H1 (cell line): ENCODE data around the gene KCNK13. TPM values are rescaled to one million over a fixed set of nuclear protein-coding genes. Genes with fewer than 3 reads are reported as not detected.

Experiments
- CTCF ChIA-PET: fragments of 300-600 bp; sonication (Branson Sonifier 250); formaldehyde crosslinking; loops from one replicate; lab custom pipeline; 2021; ENCODE audit not compliant: partially characterized antibody; lab: Charles Lee
- POLR2A ChIA-PET: fragments of 300-600 bp; sonication (Branson Sonifier 250); formaldehyde crosslinking; loops from one replicate; lab custom pipeline; 2021; ENCODE audit warnings: inconsistent platforms; ENCODE audit not compliant: partially characterized antibody; lab: Charles Lee
- DNase-seq, 2 experiments: peaks; one replicate each; pipeline versions ENCODE4 v3.0.0 to v3.0.0-alpha.2; 2010 to 2022; ENCODE audit warnings: low spot score in 2 of 2, low read depth in 1 of 2, mixed read lengths in 1 of 2
- FAIRE-seq: peaks from 2 replicates; lab custom pipeline; 2011; peaks lifted over from hg19 to GRCh38; lab: Jason Lieb, UNC
- H2AFZ ChIP-seq: 2 replicates; pipeline ENCODE4 v1.8.1; 2012; ENCODE audit warnings: low read length, inconsistent platforms
- H2AK5ac ChIP-seq: 2 replicates; pipeline ENCODE4 v1.6.1; 2013; ENCODE audit warnings: low read depth, low read length
- H2BK120ac ChIP-seq: replicated peaks from 2 replicates; pipeline ENCODE3; 2013; ENCODE audit warnings: low read depth, low read length, inconsistent platforms
- H2BK12ac ChIP-seq: 2 replicates; pipeline ENCODE4 v1.6.1; 2013; ENCODE audit warnings: low read depth, low read length
- H2BK15ac ChIP-seq: 2 replicates; pipeline ENCODE4 v1.6.1; 2013; ENCODE audit warnings: low read length
- H2BK20ac ChIP-seq: 2 replicates; pipeline ENCODE4 v1.6.1; 2013; ENCODE audit warnings: low read length
- H2BK5ac ChIP-seq: 2 replicates; pipeline ENCODE4 v1.6.1; 2013; ENCODE audit warnings: low read depth, low read length
- H3K14ac ChIP-seq: 2 replicates; pipeline ENCODE4 v1.6.1; 2013; ENCODE audit warnings: inconsistent platforms; ENCODE audit not compliant: insufficient read length
- H3K18ac ChIP-seq: 2 replicates; pipeline ENCODE4 v1.6.1; 2013; ENCODE audit warnings: low read length; ENCODE audit errors: extremely low read depth
- H3K23ac ChIP-seq: 2 replicates; pipeline ENCODE4 v1.6.1; 2013; ENCODE audit warnings: inconsistent platforms; ENCODE audit not compliant: insufficient read length
- H3K23me2 ChIP-seq: 2 replicates; pipeline ENCODE4 v1.6.1; 2013; ENCODE audit warnings: low read depth, low read length
- H3K27ac ChIP-seq: 2 replicates; pipeline ENCODE4 v1.6.1; 2011; ENCODE audit warnings: low read depth, low read length, inconsistent platforms
- H3K27me3 ChIP-seq, 4 experiments: replicated peaks in 1 of 4; 1 replicate in 1 of 4; 2 replicates in 3 of 4; pipeline versions ENCODE4 v1.6.1 to v1.8.1; 2011 to 2013; ENCODE audit warnings: low read length in 3 of 4, mild to moderate bottlenecking in 3 of 4, inconsistent platforms in 2 of 4, mixed read lengths in 2 of 4, moderate library complexity in 1 of 4; ENCODE audit not compliant: control insufficient read depth in 3 of 4, insufficient read depth in 3 of 4; ENCODE audit errors: extremely low read depth in 1 of 4
- H3K36me3 ChIP-seq, 4 experiments: 2 replicates each; pipeline versions ENCODE4 v1.6.1 to v1.8.1; 2011 to 2013; ENCODE audit warnings: mild to moderate bottlenecking in 4 of 4, low read length in 3 of 4, moderate library complexity in 2 of 4, control low read depth in 1 of 4, inconsistent platforms in 1 of 4; ENCODE audit not compliant: insufficient read depth in 4 of 4, control insufficient read depth in 2 of 4
- H3K4ac ChIP-seq: replicated peaks from 2 replicates; pipeline ENCODE3; 2013; ENCODE audit warnings: low read length, low read depth, mixed read lengths, inconsistent platforms; ENCODE audit not compliant: insufficient read length
- H3K4me1 ChIP-seq, 4 experiments: replicated peaks in 1 of 4; 1 replicate in 1 of 4; 2 replicates in 3 of 4; pipeline versions ENCODE4 v1.6.1 to v1.8.1; 2011 to 2013; ENCODE audit warnings: low read length in 3 of 4, inconsistent platforms in 2 of 4, mixed read lengths in 1 of 4; ENCODE audit not compliant: insufficient read depth in 4 of 4, control insufficient read depth in 3 of 4
- H3K4me2 ChIP-seq, 2 experiments: 2 replicates each; pipeline versions ENCODE4 v1.6.1 to v1.8.1; 2011 to 2013; ENCODE audit warnings: low read depth in 2 of 2, low read length in 2 of 2, control low read depth in 1 of 2, inconsistent platforms in 1 of 2, mild to moderate bottlenecking in 1 of 2; ENCODE audit not compliant: insufficient read depth in 1 of 2
- H3K4me3 ChIP-seq, 4 experiments: fragments of 200-600, 300-600 bp in 1 of 4; sonication (generic), shearing (Covaris generic), sonication (Bioruptor Twin) in 1 of 4; 2 replicates each; pipeline versions ENCODE4 v1.5.1 to v1.8.1; 2011 to 2016; ENCODE audit warnings: low read length in 4 of 4, low read depth in 3 of 4, control low read depth in 2 of 4, inconsistent platforms in 2 of 4, mild to moderate bottlenecking in 2 of 4, mixed read lengths in 1 of 4, moderate library complexity in 1 of 4; ENCODE audit not compliant: insufficient read depth in 2 of 4; ENCODE audit errors: extremely low read depth in 1 of 4
- H3K56ac ChIP-seq: replicated peaks from 2 replicates; pipeline ENCODE3; 2013; ENCODE audit warnings: low read depth, mild to moderate bottlenecking, mixed read lengths, low read length, inconsistent platforms; ENCODE audit not compliant: insufficient read length
- H3K79me1 ChIP-seq: 2 replicates; pipeline ENCODE4 v1.6.1; 2013; ENCODE audit warnings: low read depth, low read length, control low read depth
- H3K79me2 ChIP-seq, 2 experiments: 2 replicates each; pipeline versions ENCODE4 v1.6.1 to v1.8.1; 2012 to 2013; ENCODE audit warnings: low read length in 2 of 2, mild to moderate bottlenecking in 2 of 2, inconsistent platforms in 1 of 2; ENCODE audit not compliant: insufficient read depth in 2 of 2, control insufficient read depth in 1 of 2
- H3K9ac ChIP-seq, 4 experiments: replicated peaks in 1 of 4; 1 replicate in 1 of 4; 2 replicates in 3 of 4; pipeline versions ENCODE4 v1.6.1 to v1.8.1; 2011 to 2013; ENCODE audit warnings: low read depth in 3 of 4, low read length in 3 of 4, control low read depth in 2 of 4, mild to moderate bottlenecking in 2 of 4, moderate library complexity in 2 of 4, inconsistent platforms in 1 of 4; ENCODE audit errors: extremely low read depth in 1 of 4
- H3K9me3 ChIP-seq, 2 experiments: 2 replicates each; pipeline versions ENCODE4 v1.6.1 to v1.8.1; 2012 to 2013; ENCODE audit warnings: mild to moderate bottlenecking in 2 of 2, moderate library complexity in 2 of 2, control low read depth in 1 of 2, inconsistent platforms in 1 of 2, low read depth in 1 of 2, low read length in 1 of 2, mixed read lengths in 1 of 2; ENCODE audit not compliant: insufficient read depth in 2 of 2
- H4K20me1 ChIP-seq, 2 experiments: replicated peaks in 1 of 2; 2 replicates each; pipeline versions ENCODE3 to v1.8.1; 2011 to 2013; ENCODE audit warnings: inconsistent platforms in 2 of 2, low read length in 2 of 2, mild to moderate bottlenecking in 1 of 2; ENCODE audit not compliant: insufficient read depth in 2 of 2, control insufficient read depth in 1 of 2
- H4K5ac ChIP-seq: 2 replicates; pipeline ENCODE4 v1.6.1; 2013; ENCODE audit warnings: low read length, low read depth, mixed read lengths, inconsistent platforms; ENCODE audit not compliant: insufficient read length
- H4K8ac ChIP-seq: 2 replicates; pipeline ENCODE4 v1.8.0; 2013; ENCODE audit warnings: mild to moderate bottlenecking, moderate library complexity, low read length, inconsistent platforms; ENCODE audit not compliant: insufficient read depth; ENCODE audit errors: extremely low read depth
- H4K91ac ChIP-seq: replicated peaks from 2 replicates; pipeline ENCODE3; 2013; ENCODE audit warnings: low read length, mixed read lengths, inconsistent platforms; ENCODE audit not compliant: insufficient read length
- BCL11A ChIP-seq, 2 experiments: IDR thresholded peaks; one replicate each; pipeline ENCODE4 v1.6.1; 2011; ENCODE audit warnings: low read depth in 2 of 2, low read length in 2 of 2, mild to moderate bottlenecking in 2 of 2
- CTBP2 ChIP-seq: IDR thresholded peaks from 2 replicates; pipeline ENCODE4 v1.7.0; 2011; ENCODE audit warnings: borderline replicate concordance, mild to moderate bottlenecking, moderate library complexity, mixed read lengths, low read length; ENCODE audit not compliant: insufficient read depth, insufficient read length
- JUND ChIP-seq: IDR thresholded peaks from 2 replicates; pipeline ENCODE4 v1.6.1; 2011; ENCODE audit warnings: mild to moderate bottlenecking, improper control_type of control experiment, low read length
- KDM1A ChIP-seq: fragments of 200-600, 300-600 bp; sonication (generic); IDR thresholded peaks from 2 replicates; pipeline ENCODE4 v1.7.1; 2016; ENCODE audit warnings: mild to moderate bottlenecking, low read length, borderline replicate concordance
- KDM4A ChIP-seq: IDR thresholded peaks from one replicate; pipeline ENCODE4 v1.7.1; 2012; ENCODE audit warnings: low read depth, mild to moderate bottlenecking, moderate library complexity, low read length, inconsistent platforms; ENCODE audit not compliant: severe bottlenecking
- PHF8 ChIP-seq: fragments of 200-600 bp; sonication (generic); conservative IDR thresholded peaks from 2 replicates; pipeline ENCODE4 v1.7.1; 2012; ENCODE audit warnings: low read depth, mild to moderate bottlenecking, inconsistent platforms, low read length, moderate library complexity
- POLR2AphosphoS5 ChIP-seq: IDR thresholded peaks from 2 replicates; pipeline ENCODE4 v1.6.1; 2011; ENCODE audit warnings: low read depth, low read length
- RBBP5 ChIP-seq: IDR thresholded peaks from 2 replicates; pipeline ENCODE4 v1.7.1; 2012; ENCODE audit warnings: low read depth, mild to moderate bottlenecking, inconsistent platforms, low read length, moderate library complexity, borderline replicate concordance
- SIRT6 ChIP-seq: IDR thresholded peaks from one replicate; pipeline ENCODE4 v1.7.1; 2012; ENCODE audit warnings: low read length, inconsistent platforms
- SIX5 ChIP-seq: IDR thresholded peaks from 2 replicates; pipeline ENCODE4 v1.6.1; 2011; ENCODE audit warnings: mild to moderate bottlenecking, low read depth, low read length
- SUZ12 ChIP-seq: fragments of 200-600 bp; sonication (generic); IDR thresholded peaks from 2 replicates; pipeline ENCODE4 v1.6.1; 2012; ENCODE audit warnings: mild to moderate bottlenecking, inconsistent platforms, low read length, moderate library complexity, mixed read lengths
- TAF7 ChIP-seq: optimal IDR thresholded peaks from 2 replicates; pipeline ENCODE3; 2011; ENCODE audit warnings: low read depth, mild to moderate bottlenecking, inconsistent platforms, low read length, moderate library complexity, borderline replicate concordance
- TBP ChIP-seq: IDR thresholded peaks from 2 replicates; pipeline ENCODE4 v1.6.1; 2011; ENCODE audit warnings: low read depth, low read length, improper control_type of control experiment
- TCF12 ChIP-seq: IDR thresholded peaks from 2 replicates; pipeline ENCODE4 v1.6.1; 2011; ENCODE audit warnings: low read depth, mild to moderate bottlenecking, low read length
- TEAD4 ChIP-seq: IDR thresholded peaks from 2 replicates; pipeline ENCODE4 v1.6.1; 2012; ENCODE audit warnings: low read depth, low read length, inconsistent platforms, mixed read lengths
- ZNF274 ChIP-seq: IDR thresholded peaks from 2 replicates; pipeline ENCODE4 v1.7.0; 2012; ENCODE audit warnings: low read length, borderline replicate concordance; ENCODE audit errors: extremely low read depth
- WGBS, 2 experiments: shearing (Covaris generic) in 1 of 2; methylation state at CpG; one replicate each; pipeline versions ENCODE4 v1.1.6 to v1.1.7; 2013 to 2015; ENCODE audit warnings: low lambda C conversion rate in 2 of 2, mixed read lengths in 2 of 2, inconsistent platforms in 1 of 2, low coverage in 1 of 2, missing lambda C conversion rate in 1 of 2; ENCODE audit not compliant: insufficient replicate concordance in 2 of 2, insufficient coverage in 1 of 2, insufficient read length in 1 of 2; ENCODE audit errors: extremely low coverage in 1 of 2, missing lambda C conversion rate in 1 of 2; 5-methylcytosine and 5-hydroxymethylcytosine counted together
- polyA plus RNA-seq, 7 experiments: library from polyadenylated mRNA; depleted of rRNA in 3 of 7; stranded (reverse) in 5 of 7; unstranded in 2 of 7; fragments of >200 nt in 5 of 7; fragments of 200-250 nt in 2 of 7; gene quantifications; 1 replicate in 5 of 7; 2 replicates in 1 of 7; 4 replicates in 1 of 7; pipeline versions ENCODE4 v1.2.1 to v1.2.3, GENCODE V29; 2011 to 2013; ENCODE audit warnings: missing spikeins in 2 of 7, mixed read lengths in 2 of 7
- total RNA-seq: library from RNA; stranded (reverse); fragmentation: NEBNext Ultra II Directional; extraction: Animal tissue kit (Norgen Biotek cat#: 25700); gene quantifications from 2 replicates; pipeline ENCODE4 v1.2.1, GENCODE V29; 2021

The KCNK13 gene
- total and polyA plus RNA-seq, 2 of the 8 experiments (the other 6 are each of a cell fraction or from before 2014, with no cell fraction given): 0.39 to 0.48 TPM

GRCh38 chr14:90095096-90095495 lies 33.3 kb downstream of the KCNK13 start:
- Histone ChIP-seq H3K14ac (no peak overlapping the region), H3K4me2 (no peak overlapping the region), H2BK15ac (no peak overlapping the region), H4K20me1 (no peaks in the 10 kb centered on the region), H3K4me1 (no peaks in the 10 kb centered on the region), H3K27ac (no peak overlapping the region), H2BK12ac (no peak overlapping the region), H3K4me3 (no peak overlapping the region), H4K91ac (no peak overlapping the region), H2BK20ac (no peak overlapping the region), H3K23me2 (no peaks in the 10 kb centered on the region), H2AFZ (no peak overlapping the region), H2AK5ac (no peak overlapping the region), H3K4ac (no peak overlapping the region), H4K5ac (no peak overlapping the region), H3K56ac (no peak overlapping the region), H3K9me3 (0 out of 4 replicates have a peak, but pooled peaks cover 0 to 6% of the 10 kb centered on the region in 2 experiments), H3K79me1 (no peaks in the 10 kb centered on the region), H2BK5ac (no peak overlapping the region), H3K18ac (no peak overlapping the region), H4K8ac (no peak overlapping the region), H3K36me3 (no peaks in the 10 kb centered on the region), H3K79me2 (no peaks in the 10 kb centered on the region), H3K9ac (no peak overlapping the region), H3K27me3 (no peaks in the 10 kb centered on the region), H2BK120ac (no peak overlapping the region), H3K23ac (no peak overlapping the region)
- no peak for DNase-seq
- 94% methylated on average over 4 of the region's 4 CpGs; no CpG with 5 or more reads in 1 of the 2 experiments for WGBS, 2 experiments
- no peak for FAIRE-seq
- ChIA-PET CTCF (interaction anchor here (0.7 to 1.2 kb wide), 3 partner anchors 15 to 32 kb away, joined by 3 to 5 read pairs (median 3); no protein-coding TSS in a partner anchor), POLR2A (no interaction called here)
- TF ChIP-seq PHF8: no peak
- TF ChIP-seq KDM1A: no peak
- no peak for TF ChIP-seq KDM4A
- TF ChIP-seq RBBP5: no peak
- no peak for TF ChIP-seq TCF12
- TF ChIP-seq TAF7: no peak
- no peak for TF ChIP-seq SIX5
- no peak for TF ChIP-seq JUND
- no peak for TF ChIP-seq SIRT6
- TF ChIP-seq TEAD4: no peak
- no peak for TF ChIP-seq CTBP2
- no peak for TF ChIP-seq SUZ12
- no peak for TF ChIP-seq BCL11A (IDR thresholded peaks at IDR 0.05; ENCODE audit: low read depth in 2 of 2, low read length in 2 of 2)
- no peak for TF ChIP-seq ZNF274
- no peak for TF ChIP-seq TBP
- no peak for TF ChIP-seq POLR2AphosphoS5
